ENCODE results near the gene ZNF410.
"Not testable (repeated sequence)": the region's sequence is repeated elsewhere in the genome, so short reads cannot be mapped to it uniquely, and the experiment has no call there.

Gene ZNF410

GRCh38 chr14:73887694-73888459 lies 1.2 kb downstream of the ZNF410 start:
- no peak for DNase-seq

GRCh38 chr14:73888460-73888725 lies 1.7 kb downstream of the ZNF410 start:
- DNase-seq, result no peak

- DNase-seq, result no peak
These were observed 2.3 kb downstream of the ZNF410 start for GRCh38 chr14:73888971-73889370.

GRCh38 chr14:73889376-73889775 lies 2.7 kb downstream of the ZNF410 start:
- DNase-seq, result no peak

GRCh38 chr14:73894180-73894687 lies 7.6 kb downstream of the ZNF410 start:
- DNase-seq, result not testable (repeated sequence)

GRCh38 chr14:73895939-73896338 lies 9.3 kb downstream of the ZNF410 start:
- no peak for DNase-seq

- DNase-seq, result no peak
These were observed 9.9 kb downstream of the ZNF410 start for GRCh38 chr14:73896521-73896920.

GRCh38 chr14:73903028-73903427 lies 16.4 kb downstream of the ZNF410 start:
- no peak for DNase-seq

GRCh38 chr14:73909681-73910080 lies 23.0 kb downstream of the ZNF410 start:
- no peak for DNase-seq

GRCh38 chr14:73913256-73913655 lies 26.6 kb downstream of the ZNF410 start:
- no peak for DNase-seq

GRCh38 chr14:73916324-73916723 lies 29.7 kb downstream of the ZNF410 start:
- DNase-seq, result no peak

GRCh38 chr14:73919457-73919856 lies 32.8 kb downstream of the ZNF410 start:
- DNase-seq, result not testable (repeated sequence)

GRCh38 chr14:73924337-73924736 lies 37.7 kb downstream of the ZNF410 start:
- DNase-seq, result no peak

- DNase-seq, result peak; percentile 8
These were observed 49.0 kb downstream of the ZNF410 start for GRCh38 chr14:73935666-73936065.

GRCh38 chr14:73936548-73936947 lies 49.9 kb downstream of the ZNF410 start:
- no peak for DNase-seq

- no peak for DNase-seq
These were observed 50.4 kb downstream of the ZNF410 start for GRCh38 chr14:73937012-73937411.

- no peak for DNase-seq
These were observed 55.5 kb downstream of the ZNF410 start for GRCh38 chr14:73942180-73942579.

- no peak for DNase-seq
These were observed 56.4 kb downstream of the ZNF410 start for GRCh38 chr14:73943083-73943482.

- no peak for DNase-seq
These were observed 57.9 kb downstream of the ZNF410 start for GRCh38 chr14:73944432-73945158.

- no peak for DNase-seq
These were observed 58.6 kb downstream of the ZNF410 start for GRCh38 chr14:73945159-73945670.

GRCh38 chr14:73949752-73950734 lies 63.4 kb downstream of the ZNF410 start, which contains the start of the genes COQ6 and FAM161B:
COQ6 (plus strand) TSS chr14:73950302; CDS start chr14:73950333, 31 bp downstream.
FAM161B (minus strand) TSS chr14:73950094; CDS start chr14:73950026, 68 bp downstream.
- peak; percentile 95 for DNase-seq

GRCh38 chr14:73953731-73954130 lies 67.1 kb downstream of the ZNF410 start:
- DNase-seq, result no peak

GRCh38 chr14:73955674-73956073 lies 69.0 kb downstream of the ZNF410 start:
- DNase-seq, result no peak

Data from NCI-H82 (cell line).